GM21786 (cell line): Measurements from ENCODE around the gene LFNG.
"Not testable (repeated sequence)": the region's sequence is repeated elsewhere in the genome, so short reads cannot be mapped to it uniquely, and the experiment has no call there.

ENCODE experiments used
- ATAC-seq: cut with Tn5 transposase; IDR thresholded peaks from one replicate; pipeline ENCODE4 v1.9.1; 2021; ENCODE audit not compliant: unreplicated experiment

The LFNG gene

GRCh38 chr7:2527505-2528467 lies 8.2 kb downstream of the LFNG start:
- ATAC-seq: no peak

GRCh38 chr7:2528481-2529095 lies 9.0 kb downstream of the LFNG start:
- no peak for ATAC-seq

- ATAC-seq: peak; percentile 67
Measured at GRCh38 chr7:2529161-2530070, 9.8 kb downstream of the LFNG start.

- ATAC-seq: peak; percentile 34
Measured at GRCh38 chr7:2530071-2530987, 10.8 kb downstream of the LFNG start.

- not testable (repeated sequence) for ATAC-seq
Measured at GRCh38 chr7:2530994-2531795, 11.6 kb downstream of the LFNG start.

GRCh38 chr7:2531796-2532110 lies 12.2 kb downstream of the LFNG start:
- ATAC-seq: not testable (repeated sequence)

- not testable (repeated sequence) for ATAC-seq
Measured at GRCh38 chr7:2532199-2532772, 12.7 kb downstream of the LFNG start.

GRCh38 chr7:2532816-2533215 lies 13.2 kb downstream of the LFNG start:
- ATAC-seq: not testable (repeated sequence)

GRCh38 chr7:2533566-2533965 lies 14.0 kb downstream of the LFNG start:
- not testable (repeated sequence) for ATAC-seq

GRCh38 chr7:2534214-2534613 lies 14.6 kb downstream of the LFNG start:
- not testable (repeated sequence) for ATAC-seq

GRCh38 chr7:2535872-2536627 lies 16.5 kb downstream of the LFNG start:
- ATAC-seq: not testable (repeated sequence)

- ATAC-seq: no peak
Measured at GRCh38 chr7:2537981-2538851, 18.6 kb downstream of the LFNG start.

GRCh38 chr7:2539031-2539911 lies 19.7 kb downstream of the LFNG start:
- ATAC-seq: no peak

- no peak for ATAC-seq
Measured at GRCh38 chr7:2540133-2540532, 20.6 kb downstream of the LFNG start.

GRCh38 chr7:2540641-2541051 lies 21.1 kb downstream of the LFNG start:
- ATAC-seq: no peak

- no peak for ATAC-seq
Measured at GRCh38 chr7:2541291-2542010, 21.9 kb downstream of the LFNG start.
